GM20431 (cell line): ENCODE measurements around the gene ACTL10.

Source experiments
- in situ Hi-C: fragments of 300-500 bp; cut with MseI, MboI; formaldehyde crosslinking; loops from one replicate; pipeline ENCODE4 v1.15.0; 2020; ENCODE audit warnings: low sequenced_read_pairs; ENCODE audit not compliant: unreplicated experiment

The ACTL10 gene

GRCh38 chr20:33659341-33660034, 7.3 kb upstream of the ACTL10 start:
- in situ Hi-C loops = loop anchor here (10.0 kb wide), 1 partner anchor 195 kb away; no protein-coding TSS in a partner anchor

- in situ Hi-C loops = no loop called here
Measured at GRCh38 chr20:33660035-33660684, 6.6 kb upstream of the ACTL10 start.

GRCh38 chr20:33660685-33661058, 6.1 kb upstream of the ACTL10 start:
- in situ Hi-C loops = no loop called here

- in situ Hi-C loops = no loop called here
Measured at GRCh38 chr20:33662172-33662571, 4.6 kb upstream of the ACTL10 start, which contains the start of gene C20orf144. TSS of gene C20orf144 (plus strand) at chr20:33662327. CDS start at chr20:33662346, 19 bp downstream.

DNA sequence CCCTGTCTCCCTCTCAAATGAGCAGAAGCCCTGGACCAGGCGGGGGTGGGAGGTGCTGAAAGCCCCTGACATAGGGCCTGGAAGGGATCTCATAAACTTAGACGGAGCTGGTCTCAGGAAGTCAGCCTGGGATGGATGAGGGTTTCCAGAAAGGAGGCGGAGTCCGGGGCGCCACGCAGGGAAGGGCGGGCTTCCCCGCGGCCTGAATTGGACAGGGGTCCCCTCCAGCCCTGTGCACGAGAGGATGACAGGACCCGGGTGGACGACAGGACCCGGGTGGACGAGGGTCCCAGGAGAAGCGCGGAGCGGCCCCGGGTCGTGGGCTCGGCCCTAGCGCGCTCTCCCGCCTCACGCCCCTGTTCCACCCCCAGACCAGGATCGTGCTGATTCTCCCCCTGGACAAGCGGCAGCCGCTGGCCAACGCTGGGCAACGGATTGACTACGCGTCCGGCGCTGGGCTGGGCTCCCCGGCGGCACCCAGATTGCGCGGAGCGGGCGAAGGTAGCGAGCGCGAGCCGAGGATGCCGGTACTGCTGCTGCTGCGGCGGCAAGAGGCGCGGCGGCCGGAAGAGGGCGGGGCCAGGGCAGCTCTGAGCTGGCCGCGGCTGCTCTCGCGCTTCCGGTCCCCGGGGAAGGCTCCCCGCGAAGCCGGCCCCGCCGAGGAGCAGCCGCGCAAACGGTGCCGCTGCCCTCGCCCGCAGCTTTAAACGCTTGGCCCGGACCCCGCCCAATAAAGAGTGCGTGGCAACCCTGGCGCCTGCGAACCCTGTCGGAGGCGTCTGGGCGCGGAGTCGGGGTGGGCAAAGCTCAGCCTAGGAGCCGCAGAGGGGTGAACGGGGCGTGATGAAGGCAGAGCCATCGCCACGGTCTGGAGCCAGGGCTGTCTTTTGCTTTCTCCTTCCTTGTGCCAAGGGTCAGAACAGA, 3.3 kb upstream of the ACTL10 start:
- in situ Hi-C loops = no loop called here

GRCh38 chr20:33664085-33664761, 2.5 kb upstream of the ACTL10 start:
- in situ Hi-C loops = no loop called here

- in situ Hi-C loops = no loop called here
Measured at GRCh38 chr20:33664762-33665144, 2.0 kb upstream of the ACTL10 start.

GRCh38 chr20:33667245-33667675, 517 bp downstream of the ACTL10 start:
- in situ Hi-C loops = no loop called here

GRCh38 chr20:33667676-33668465, 1.1 kb downstream of the ACTL10 start:
- in situ Hi-C loops = no loop called here

DNA sequence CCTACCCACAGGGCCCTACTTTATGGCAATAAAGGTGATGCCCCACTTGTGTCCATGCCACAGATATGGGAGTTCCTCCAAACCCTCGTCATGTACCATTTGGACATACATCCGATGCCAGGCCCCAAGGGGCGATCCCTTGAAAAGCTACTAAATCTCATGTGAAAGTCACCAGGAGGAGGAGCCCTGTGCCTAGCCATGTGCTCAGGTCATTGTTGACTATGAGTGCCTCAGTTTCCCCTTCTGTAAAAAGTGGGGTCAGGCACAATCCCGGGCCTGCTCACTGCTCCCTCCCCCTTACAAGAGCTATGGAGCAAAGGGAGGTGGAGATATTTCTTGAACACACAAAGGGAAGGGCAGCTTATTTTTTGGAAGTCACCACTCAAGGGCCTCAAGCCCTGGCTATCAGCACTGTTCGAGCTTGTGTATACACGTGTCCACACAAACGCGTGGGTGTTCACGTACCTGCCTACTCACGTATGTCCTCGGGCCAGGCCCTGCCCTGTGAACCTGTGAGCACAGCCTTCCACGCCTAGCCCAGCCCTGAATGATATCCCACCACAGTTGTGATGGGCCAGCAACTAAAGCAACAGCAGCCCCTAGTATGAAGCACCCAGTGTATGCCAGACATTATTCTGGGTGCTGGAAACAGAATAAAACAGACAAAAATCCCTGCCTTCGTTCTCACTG, 1.9 kb downstream of the ACTL10 start:
- in situ Hi-C loops = no loop called here

DNA sequence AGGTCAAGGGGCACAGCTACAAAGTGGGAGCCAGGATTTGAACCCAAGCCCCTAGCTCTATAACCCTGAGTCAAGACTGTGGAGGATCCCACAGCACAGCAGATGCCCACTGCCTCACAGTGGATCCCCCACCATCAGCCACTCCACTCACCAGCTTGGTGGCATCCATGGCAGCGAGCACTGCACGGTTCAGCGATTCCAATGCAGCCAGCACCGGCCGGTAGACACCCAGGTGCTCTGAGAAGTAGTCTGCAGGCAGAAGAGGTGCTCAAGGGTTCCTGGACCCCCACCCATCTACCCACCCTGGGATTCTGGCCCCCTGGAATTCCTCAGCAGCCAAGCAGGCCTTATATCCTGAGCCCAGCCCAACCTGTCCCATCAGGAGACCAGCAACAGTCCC, 2.5 kb downstream of the ACTL10 start:
- in situ Hi-C loops = no loop called here

- in situ Hi-C loops = no loop called here
Measured at GRCh38 chr20:33669873-33670640, 3.3 kb downstream of the ACTL10 start.

DNA sequence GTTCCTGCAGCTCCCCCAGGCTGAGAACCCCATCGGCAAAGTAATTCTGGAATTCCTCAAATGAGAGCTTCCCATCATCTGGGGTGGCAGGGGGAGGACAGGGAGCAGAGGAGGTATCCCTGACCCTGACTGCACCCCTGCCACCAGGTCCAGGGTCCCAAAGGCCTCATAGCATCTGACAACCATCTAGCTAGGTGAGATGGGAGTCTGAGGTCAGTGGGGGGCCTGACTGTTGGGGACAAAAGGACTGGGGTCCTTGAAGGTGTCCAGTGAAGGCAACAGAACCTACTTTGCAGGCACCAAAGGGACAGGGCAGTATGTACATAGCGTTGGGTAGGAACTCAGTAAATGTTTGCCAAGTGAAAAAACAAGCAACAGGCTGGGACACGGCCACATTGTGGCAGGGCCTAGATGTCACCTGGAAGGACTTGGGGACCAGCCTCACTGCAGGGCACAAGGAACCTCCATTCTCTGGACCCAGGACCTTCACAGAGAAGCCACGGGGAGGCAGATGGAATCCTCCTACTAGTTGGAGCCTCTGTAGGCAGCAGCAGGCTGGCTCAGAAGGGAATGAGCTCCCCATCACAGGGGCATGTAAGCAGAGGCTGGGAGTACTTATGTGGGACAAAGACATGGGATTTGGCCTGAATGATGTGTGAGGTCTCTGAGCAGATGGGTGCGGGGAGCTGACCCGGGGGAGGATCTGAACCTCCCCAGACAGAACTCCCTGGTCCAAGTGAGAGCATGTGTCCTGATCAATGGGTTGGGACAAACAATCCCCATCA, 4.2 kb downstream of the ACTL10 start:
- in situ Hi-C loops = no loop called here

DNA sequence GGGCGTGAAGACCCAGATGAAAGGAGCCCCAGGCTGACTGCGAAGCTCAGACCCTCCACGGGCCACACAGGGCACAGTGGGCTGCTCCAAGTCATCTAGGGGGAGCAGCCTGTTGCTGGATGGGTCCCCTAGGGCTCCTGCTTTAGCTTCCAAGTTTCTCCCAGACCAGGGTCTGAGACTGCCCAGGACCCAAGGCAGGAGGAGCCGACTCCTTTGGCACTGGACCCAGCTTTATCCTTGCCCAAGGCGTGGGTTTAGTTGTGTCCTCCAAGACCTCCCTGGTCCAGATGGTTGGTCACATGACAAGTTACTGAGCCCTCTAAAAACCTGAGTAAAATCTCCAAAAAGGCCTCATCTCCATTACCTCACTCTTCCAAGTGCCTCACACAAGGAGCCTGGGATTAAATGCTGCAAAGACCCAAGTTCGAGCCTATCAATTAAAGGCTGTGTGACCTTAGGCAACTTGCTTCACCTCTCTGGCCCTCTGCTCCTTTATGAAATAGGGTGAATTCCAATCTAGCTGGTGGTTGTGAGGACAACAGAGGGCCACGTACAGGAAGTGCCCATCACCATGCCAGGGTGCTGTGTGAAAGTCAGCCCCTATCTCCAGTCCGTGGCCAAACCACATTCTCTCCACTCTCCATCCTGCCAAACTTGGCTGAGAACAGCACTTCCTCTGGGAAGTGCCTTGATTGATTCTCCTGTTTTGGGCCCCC, 5.0 kb downstream of the ACTL10 start:
- in situ Hi-C loops = no loop called here

DNA sequence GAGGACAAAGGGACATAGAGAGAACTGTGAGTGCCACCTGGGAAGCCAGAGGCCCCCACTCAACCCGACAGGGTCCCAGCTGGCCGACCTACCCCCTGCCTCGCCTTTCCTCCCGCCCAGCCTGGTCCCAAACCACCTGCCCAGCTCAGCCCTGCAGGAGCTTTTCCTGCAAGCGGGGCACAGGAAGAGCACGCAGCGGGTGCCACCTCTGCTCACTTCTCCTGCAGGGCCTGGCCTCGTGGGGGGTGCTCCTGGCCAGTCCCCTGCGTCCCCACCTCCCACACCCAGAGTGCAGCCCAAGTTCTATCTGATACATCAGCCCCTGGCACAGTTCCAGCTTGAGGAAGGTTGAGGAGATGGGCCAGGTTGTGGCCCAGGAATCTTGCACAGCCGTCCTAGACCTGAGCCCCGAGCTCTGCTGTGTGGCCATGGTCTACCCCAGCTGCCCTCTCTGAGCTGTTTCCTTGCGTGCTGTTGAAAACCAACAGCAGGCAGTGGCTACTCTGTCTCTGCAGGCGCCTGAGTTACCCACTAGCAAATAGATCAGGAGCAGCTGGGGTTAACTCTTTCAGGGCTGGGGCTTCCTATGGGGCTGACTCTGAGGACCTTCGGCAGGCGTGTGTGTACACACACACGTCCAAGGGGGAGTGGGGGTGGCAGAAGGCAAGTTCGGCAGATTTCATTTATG, 5.8 kb downstream of the ACTL10 start:
- in situ Hi-C loops = no loop called here

- in situ Hi-C loops = no loop called here
Measured at GRCh38 chr20:33673114-33673409, 6.3 kb downstream of the ACTL10 start.
